Adrenal gland (tissue), 12 donors: ENCODE measurements around the gene RIBC2. TPM values are rescaled to one million over a fixed set of nuclear protein-coding genes. Genes with fewer than 3 reads are reported as not detected.

Experiments
- DNase-seq, 7 donors: peaks; one replicate each; pipeline ENCODE4 v3.0.0-alpha.2; 2019 to 2020
- H3K27ac ChIP-seq, 5 donors: fragments of 200-600 bp; sonication (generic) in 4 of 5; 1 replicate in 3 of 5; 2 replicates in 2 of 5; pipeline versions ENCODE4 v1.5.1 to v1.8.0; 2016 to 2020; ENCODE audit warnings: mild to moderate bottlenecking in 1 of 5
- H3K27me3 ChIP-seq: fragments of 200-600 bp; 2 replicates; pipeline ENCODE4 v1.8.0; 2021
- H3K36me3 ChIP-seq, 2 donors: fragments of 200-600 bp; replicated peaks in 1 of 2; 1 replicate in 1 of 2; 2 replicates in 1 of 2; pipeline versions ENCODE4 v1.5.1 to v1.8.0; 2018 to 2022
- H3K4me1 ChIP-seq, 2 donors: fragments of 200-600 bp; replicated peaks in 1 of 2; 1 replicate in 1 of 2; 2 replicates in 1 of 2; pipeline versions ENCODE4 v1.5.1 to v1.8.0; 2018 to 2021
- H3K4me3 ChIP-seq, 4 donors: fragments of 200-600 bp; sonication (generic) in 3 of 4; one replicate each; pipeline ENCODE4 v1.5.1; 2016 to 2018
- H3K9me3 ChIP-seq, 3 donors: fragments of 200-600 bp; sonication (generic) in 1 of 3; replicated peaks in 1 of 3; 1 replicate in 2 of 3; 2 replicates in 1 of 3; pipeline versions ENCODE4 v1.5.1 to v1.8.0; 2016 to 2021
- POLR2A ChIP-seq, 2 donors: fragments of 450-650 bp; IDR thresholded peaks; one replicate each; pipeline ENCODE4 v1.6.1; 2017; ENCODE audit warnings: antibody characterized with exemption in 2 of 2, mild to moderate bottlenecking in 2 of 2, moderate library complexity in 1 of 2
- WGBS, 4 donors: extraction: QIAGEN DNeasy Blood & Tissue Kit in 2 of 4; methylation state at CpG; one replicate each; pipeline versions ENCODE4 v1.1.5 to v1.1.7; 2013 to 2017; 5-methylcytosine and 5-hydroxymethylcytosine counted together
- intact Hi-C, 2 donors: fragments of 100-400 bp; cut with DNase I; formaldehyde crosslinking; loops; one replicate each; pipeline versions ENCODE4 v1.14.1 to v1.15.0; 2022 to 2023
- polyA plus RNA-seq, 3 donors: library from polyadenylated mRNA; stranded (reverse); fragments of 200-250 nt in 2 of 3; fragments of 350-450 nt in 1 of 3; fragmentation: Illumina TruSeq in 1 of 3; extraction: RNeasy Lipid Tissue Mini Kit (QIAGEN cat#74804) in 1 of 3; gene quantifications; one replicate each; pipeline ENCODE4 v1.2.3, GENCODE V29; 2013 to 2014
- total RNA-seq, 9 donors: library from RNA; depleted of rRNA in 4 of 9; stranded (reverse); fragments of >200 nt in 4 of 9; fragments of 120-200 nt in 1 of 9; fragmentation: NEBNext Ultra II Directional in 1 of 9; extraction: Animal tissue kit (Norgen Biotek cat#: 25700) in 1 of 9; gene quantifications; one replicate each; pipeline versions ENCODE4 v1.1.0 to v1.2.4, GENCODE V29; 2013 to 2023
- TF ChIP-seq, protein P1 (sequence below), 6 experiments: fragments of 450-650 bp in 4 of 6; fragments of 200-600 bp in 2 of 6; sonication (generic) in 1 of 6; IDR thresholded peaks; 1 replicate in 5 of 6; 2 replicates in 1 of 6; pipeline versions ENCODE4 v1.5.1 to v1.8.0; 2016 to 2021; ENCODE audit warnings: antibody characterized with exemption in 6 of 6, mild to moderate bottlenecking in 2 of 6, moderate library complexity in 1 of 6
- donor health status: healthy with polysubstance abuse.
- donor health status: Bipolar disorder and iron deficiency.
- donor health status: DM: yes; HTN: yes; CAD: no.
- donor health status: DM: no; HTN: no; CAD: no.
- donor health status: DM: no; HTN: no; CAD: no.
- donor health status: DM: yes; HTN: yes; CAD: no.

RIBC2 gene
- total and polyA plus RNA-seq, 12 donors: 0.14 to 1.3 (median 0.33) TPM; not detected in 2

DNA sequence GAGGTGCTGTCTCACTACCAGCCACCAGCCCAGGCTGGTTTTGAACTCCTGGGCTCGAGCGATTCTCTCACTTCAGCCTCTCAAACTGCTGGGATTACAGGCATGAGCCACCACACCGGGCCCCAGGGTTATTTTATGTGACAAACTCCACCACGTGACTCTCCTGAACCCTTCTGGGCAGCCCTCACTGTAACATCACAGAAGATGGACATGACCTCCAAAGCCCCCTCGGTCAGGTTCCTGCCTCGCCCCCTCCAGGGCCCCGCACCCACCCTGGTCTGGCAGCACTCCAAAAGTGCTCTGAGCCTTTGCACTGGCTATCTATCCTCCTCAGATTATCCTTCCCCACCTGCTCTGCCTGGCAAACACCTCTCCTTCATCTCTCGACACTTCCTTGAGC lies 43.3 kb downstream of the RIBC2 start:
- Histone ChIP-seq H3K27me3 (no peaks in the 10 kb centered on the region), H3K4me1 (no peaks in the 10 kb centered on the region), H3K9me3 (no peaks in the 10 kb centered on the region), H3K4me3 (no peak overlapping the region), H3K36me3 (no peaks in the 10 kb centered on the region), H3K27ac (no peak overlapping the region)
- intact Hi-C loops: no loop called here
- whole genome bisulfite sequencing, 4 donors: 82 to 89% (median 85%) methylated on average over 8 of the region's 8 CpGs
- TF ChIP-seq POLR2A (IDR thresholded peaks at IDR 0.05): no peak
- TF ChIP-seq, protein P1, sequence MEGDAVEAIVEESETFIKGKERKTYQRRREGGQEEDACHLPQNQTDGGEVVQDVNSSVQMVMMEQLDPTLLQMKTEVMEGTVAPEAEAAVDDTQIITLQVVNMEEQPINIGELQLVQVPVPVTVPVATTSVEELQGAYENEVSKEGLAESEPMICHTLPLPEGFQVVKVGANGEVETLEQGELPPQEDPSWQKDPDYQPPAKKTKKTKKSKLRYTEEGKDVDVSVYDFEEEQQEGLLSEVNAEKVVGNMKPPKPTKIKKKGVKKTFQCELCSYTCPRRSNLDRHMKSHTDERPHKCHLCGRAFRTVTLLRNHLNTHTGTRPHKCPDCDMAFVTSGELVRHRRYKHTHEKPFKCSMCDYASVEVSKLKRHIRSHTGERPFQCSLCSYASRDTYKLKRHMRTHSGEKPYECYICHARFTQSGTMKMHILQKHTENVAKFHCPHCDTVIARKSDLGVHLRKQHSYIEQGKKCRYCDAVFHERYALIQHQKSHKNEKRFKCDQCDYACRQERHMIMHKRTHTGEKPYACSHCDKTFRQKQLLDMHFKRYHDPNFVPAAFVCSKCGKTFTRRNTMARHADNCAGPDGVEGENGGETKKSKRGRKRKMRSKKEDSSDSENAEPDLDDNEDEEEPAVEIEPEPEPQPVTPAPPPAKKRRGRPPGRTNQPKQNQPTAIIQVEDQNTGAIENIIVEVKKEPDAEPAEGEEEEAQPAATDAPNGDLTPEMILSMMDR (IDR thresholded peaks at IDR 0.05): no peak
- no peak for DNase-seq

DNA sequence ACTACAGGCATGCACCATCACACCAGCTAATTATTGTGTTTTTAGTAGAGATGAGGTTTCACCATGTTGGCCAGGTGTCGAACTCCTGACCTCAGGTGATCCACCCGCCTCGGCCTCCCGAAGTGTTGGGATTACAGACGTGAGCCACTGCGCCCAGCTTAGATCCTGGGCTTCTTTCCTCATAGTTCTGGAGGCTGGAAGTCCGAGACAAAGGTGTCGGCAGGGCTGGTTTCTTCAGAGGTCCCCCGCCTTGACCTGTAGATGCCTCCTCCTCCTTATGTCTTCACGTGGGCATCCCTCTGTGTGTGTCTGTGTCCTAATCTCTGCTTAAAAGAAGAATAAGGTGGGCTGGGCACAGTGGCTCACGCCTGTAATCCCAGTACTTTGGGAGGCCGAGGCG lies 45.0 kb downstream of the RIBC2 start:
- Histone ChIP-seq H3K4me1 (no peaks in the 10 kb centered on the region), H3K27ac (no peak overlapping the region), H3K9me3 (no peaks in the 10 kb centered on the region), H3K36me3 (no peaks in the 10 kb centered on the region), H3K27me3 (no peaks in the 10 kb centered on the region), H3K4me3 (no peak overlapping the region)
- TF ChIP-seq, protein P1 (IDR thresholded peaks at IDR 0.05): no peak
- TF ChIP-seq POLR2A (IDR thresholded peaks at IDR 0.05): no peak
- WGBS, 4 donors: 93 to 99% (median 96%) methylated on average over 9 to 13 of the region's 13 CpGs
- no peak for DNase-seq
- intact Hi-C loops: no loop called here

DNA sequence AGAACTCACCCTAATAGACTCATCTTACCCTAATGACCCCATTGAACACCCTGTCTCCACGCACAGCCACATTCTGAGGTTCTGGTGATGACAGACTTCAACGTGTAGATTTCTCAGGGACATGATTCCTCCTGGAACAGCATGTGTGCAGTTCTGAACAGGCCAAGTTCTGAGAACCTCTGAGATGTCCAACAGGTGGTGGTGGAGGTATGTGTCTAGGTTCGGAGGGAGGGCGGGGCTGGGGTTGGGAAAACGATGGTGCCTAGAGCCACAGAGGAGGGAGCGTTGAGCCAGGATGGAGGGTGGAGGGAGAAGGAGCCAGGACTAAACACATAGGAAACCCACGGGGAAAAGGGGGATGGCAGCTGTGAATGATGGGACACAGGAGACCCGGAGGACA lies 45.7 kb downstream of the RIBC2 start:
- H3K4me1 ChIP-seq: no peaks in the 10 kb centered on the region
- WGBS, 4 donors: 87 to 94% (median 90%) methylated on average over 7 to 8 of the region's 8 CpGs
- H3K27ac ChIP-seq: peak overlapping the region in 1 of 5 donors; percentile 34
- DNase-seq: no peak
- H3K27me3 ChIP-seq: no peaks in the 10 kb centered on the region
- no peaks in the 10 kb centered on the region for H3K9me3 ChIP-seq
- H3K4me3 ChIP-seq: no peak overlapping the region
- H3K36me3 ChIP-seq: no peaks in the 10 kb centered on the region
- TF ChIP-seq, protein P1 (IDR thresholded peaks at IDR 0.05): no peak
- no peak for TF ChIP-seq POLR2A (IDR thresholded peaks at IDR 0.05)
- intact Hi-C loops: no loop called here

DNA sequence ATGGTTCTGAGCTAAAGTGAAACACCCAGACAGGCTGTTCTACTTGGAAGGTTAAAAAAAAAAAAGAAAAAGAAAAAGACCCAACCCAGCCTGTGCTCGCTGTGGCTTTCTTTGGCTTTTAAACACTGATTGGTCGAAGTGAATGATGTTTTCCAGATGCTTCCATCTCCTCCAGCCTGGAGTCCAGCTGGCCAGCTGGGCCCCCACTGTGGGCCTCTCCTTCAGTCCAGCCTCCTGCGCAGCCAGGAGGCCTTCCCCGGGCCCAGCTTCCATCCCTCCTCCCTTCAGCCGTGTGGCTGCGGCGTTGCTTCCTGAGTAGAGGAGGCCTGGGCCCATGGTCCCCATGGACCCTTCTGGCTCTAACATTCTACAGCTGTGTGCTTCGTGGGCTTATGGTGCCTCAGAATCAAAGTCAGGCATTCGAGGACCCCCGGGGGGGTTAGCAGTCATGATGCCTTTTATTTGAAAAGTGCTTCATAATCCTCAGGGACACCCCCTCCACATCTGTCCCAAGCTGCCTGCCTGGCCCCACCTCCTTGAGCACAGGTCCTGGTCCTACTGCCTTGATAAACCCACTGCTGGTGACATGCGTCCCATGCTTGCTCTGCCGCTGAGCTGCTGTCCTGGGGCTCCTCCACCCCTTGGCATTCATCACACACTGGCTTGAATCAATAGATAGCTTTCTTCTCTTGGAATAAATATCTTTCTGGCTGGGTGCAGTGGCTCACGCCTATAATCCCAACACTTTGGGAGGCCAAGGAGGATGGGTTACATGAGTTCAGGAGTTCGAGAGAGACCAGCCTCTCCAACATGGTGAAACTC lies 47.0 kb downstream of the RIBC2 start:
- DNase-seq: peak in 1 of 7 donors; percentile 16
- H3K36me3 ChIP-seq: no peaks in the 10 kb centered on the region
- H3K27ac ChIP-seq: peak overlapping the region in 2 of 5 donors; percentile 34 to 65
- H3K4me3 ChIP-seq: no peak overlapping the region
- TF ChIP-seq POLR2A (IDR thresholded peaks at IDR 0.05): no peak
- TF ChIP-seq, protein P1 (IDR thresholded peaks at IDR 0.05): no peak
- no peaks in the 10 kb centered on the region for H3K4me1 ChIP-seq
- H3K27me3 ChIP-seq: no peaks in the 10 kb centered on the region
- no peaks in the 10 kb centered on the region for H3K9me3 ChIP-seq
- intact Hi-C loops: no loop called here
- 53 to 74% (median 71%) methylated on average over 12 to 14 of the region's 14 CpGs for WGBS, 4 donors
